Fibroblast of upper back skin (primary cell): ENCODE data around the gene CARD10.
"Not testable (repeated sequence)": the region's sequence is repeated elsewhere in the genome, so short reads cannot be mapped to it uniquely, and the experiment has no call there.

Source experiments
- DNase-seq: peaks from one replicate; pipeline ENCODE4 v3.0.0-alpha.2; 2013

CARD10 gene

GRCh38 chr22:37556710-37557109, 37.5 kb upstream of the CARD10 start:
- no peak for DNase-seq

- DNase-seq, result no peak
Measured at GRCh38 chr22:37555029-37555428, 35.8 kb upstream of the CARD10 start.

GRCh38 chr22:37553725-37554124, 34.5 kb upstream of the CARD10 start:
- DNase-seq, result no peak

- DNase-seq, result peak; percentile 79
Measured at GRCh38 chr22:37552524-37553163, 33.4 kb upstream of the CARD10 start.

GRCh38 chr22:37551981-37552380, 32.8 kb upstream of the CARD10 start:
- no peak for DNase-seq

- not testable (repeated sequence) for DNase-seq
Measured at GRCh38 chr22:37550921-37551320, 31.7 kb upstream of the CARD10 start.

- DNase-seq, result no peak
Measured at GRCh38 chr22:37549704-37550059, 30.5 kb upstream of the CARD10 start.

GRCh38 chr22:37547251-37547741, 28.1 kb upstream of the CARD10 start:
- DNase-seq, result no peak

GRCh38 chr22:37546437-37547250, 27.4 kb upstream of the CARD10 start:
- DNase-seq, result no peak

- peak; percentile 97 for DNase-seq
Measured at GRCh38 chr22:37545703-37546436, 26.7 kb upstream of the CARD10 start.

GRCh38 chr22:37544955-37545702, 25.9 kb upstream of the CARD10 start:
- peak; percentile 63 for DNase-seq

GRCh38 chr22:37542959-37543358, 23.7 kb upstream of the CARD10 start:
- DNase-seq, result no peak

GRCh38 chr22:37542416-37542815, 23.2 kb upstream of the CARD10 start:
- not testable (repeated sequence) for DNase-seq

GRCh38 chr22:37539790-37540189, 20.6 kb upstream of the CARD10 start:
- not testable (repeated sequence) for DNase-seq

- DNase-seq, result peak; percentile 91
Measured at GRCh38 chr22:37538590-37539357, 19.6 kb upstream of the CARD10 start.

GRCh38 chr22:37535159-37535558, 15.9 kb upstream of the CARD10 start:
- no peak for DNase-seq

- no peak for DNase-seq
Measured at GRCh38 chr22:37534445-37534844, 15.2 kb upstream of the CARD10 start.

GRCh38 chr22:37533995-37534394, 14.8 kb upstream of the CARD10 start:
- DNase-seq, result peak; percentile 65

GRCh38 chr22:37529652-37530345, 10.6 kb upstream of the CARD10 start:
- no peak for DNase-seq

- DNase-seq, result not testable (repeated sequence)
Measured at GRCh38 chr22:37527952-37528351, 8.7 kb upstream of the CARD10 start.

GRCh38 chr22:37527081-37527752, 8.0 kb upstream of the CARD10 start:
- DNase-seq, result not testable (repeated sequence)
